GM19395 (cell line): ENCODE measurements around the gene GLRA3.
"Not testable (repeated sequence)": the region's sequence is repeated elsewhere in the genome, so short reads cannot be mapped to it uniquely, and the experiment has no call there.

Experiments used
- ATAC-seq: cut with Tn5 transposase; IDR thresholded peaks from one replicate; pipeline ENCODE4 v1.9.1; 2021; ENCODE audit warnings: mild to moderate bottlenecking, moderate library complexity; ENCODE audit not compliant: unreplicated experiment

GLRA3 gene

DNA sequence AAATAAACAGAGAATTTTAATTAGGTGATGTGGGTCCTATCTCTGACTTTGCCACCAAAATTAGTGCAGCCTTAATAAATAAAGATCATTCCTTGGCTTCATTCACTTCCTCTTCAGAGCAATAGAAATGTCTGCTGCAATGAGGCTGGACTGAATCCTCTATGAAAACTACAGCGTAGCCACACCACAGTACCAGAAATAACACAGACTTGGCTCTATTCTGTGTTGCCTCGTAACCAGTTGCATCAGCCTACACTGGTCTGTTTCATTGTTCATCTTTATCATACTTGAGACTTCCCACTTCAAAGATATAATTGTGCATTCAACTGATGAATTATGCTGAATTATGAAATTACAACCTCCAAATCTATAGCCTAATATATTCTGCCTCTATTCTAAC lies 15.8 kb downstream of the GLRA3 start:
- ATAC-seq, result no peak

DNA sequence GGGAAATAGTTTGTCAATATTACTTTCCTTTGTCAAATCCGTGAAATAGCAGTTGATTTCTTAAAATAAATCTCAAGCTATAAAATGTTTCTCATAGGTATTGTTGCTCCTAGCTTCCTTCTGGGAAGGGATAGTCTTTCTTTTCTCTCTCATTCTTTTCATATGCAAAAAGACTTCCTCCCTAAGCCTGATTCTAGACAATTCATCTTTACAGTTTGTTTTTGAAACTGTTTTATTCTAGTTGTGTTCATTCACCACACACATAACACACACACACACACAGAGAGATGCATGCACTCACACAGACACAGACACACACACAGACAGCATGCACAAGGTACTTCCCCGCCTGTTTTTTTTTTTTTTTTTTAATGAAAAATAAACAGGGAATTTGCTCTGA lies 18.2 kb downstream of the GLRA3 start:
- ATAC-seq, result no peak

DNA sequence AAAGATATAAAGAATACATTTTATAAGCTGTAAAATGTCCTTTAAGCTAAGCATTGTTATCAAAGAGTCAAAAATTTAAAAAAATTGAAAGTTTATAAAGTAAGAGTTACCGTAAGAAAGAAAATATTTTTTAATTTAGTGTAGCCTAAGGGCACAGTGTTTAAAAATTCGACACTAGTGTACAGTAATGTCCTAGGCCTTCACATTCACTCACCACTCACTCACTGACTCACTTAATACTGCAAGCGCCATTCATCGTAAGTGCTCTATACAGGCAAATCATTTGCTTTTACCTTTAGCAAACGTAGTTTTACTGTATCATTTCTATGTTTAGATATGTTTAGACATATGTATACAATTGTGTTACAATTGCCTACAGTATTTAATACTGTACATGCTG lies 20.2 kb downstream of the GLRA3 start:
- no peak for ATAC-seq

DNA sequence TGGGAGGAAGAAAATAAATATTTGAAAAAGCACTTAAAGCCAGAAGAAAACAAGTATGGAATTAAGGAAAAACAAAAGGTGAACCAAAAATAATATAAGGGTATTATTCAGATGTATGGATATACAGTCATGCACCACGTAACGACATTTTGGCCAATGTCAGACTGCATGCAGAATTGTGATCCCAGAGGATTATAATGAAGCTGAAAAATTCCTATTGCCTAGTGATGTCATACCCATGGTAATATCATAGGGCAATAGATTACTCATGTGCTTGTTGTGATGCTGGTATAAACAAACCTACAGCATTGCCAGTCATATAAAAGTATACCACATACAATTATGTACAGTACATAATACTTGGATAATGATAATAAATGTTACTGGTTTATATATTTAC lies 20.9 kb downstream of the GLRA3 start:
- ATAC-seq, result no peak

DNA sequence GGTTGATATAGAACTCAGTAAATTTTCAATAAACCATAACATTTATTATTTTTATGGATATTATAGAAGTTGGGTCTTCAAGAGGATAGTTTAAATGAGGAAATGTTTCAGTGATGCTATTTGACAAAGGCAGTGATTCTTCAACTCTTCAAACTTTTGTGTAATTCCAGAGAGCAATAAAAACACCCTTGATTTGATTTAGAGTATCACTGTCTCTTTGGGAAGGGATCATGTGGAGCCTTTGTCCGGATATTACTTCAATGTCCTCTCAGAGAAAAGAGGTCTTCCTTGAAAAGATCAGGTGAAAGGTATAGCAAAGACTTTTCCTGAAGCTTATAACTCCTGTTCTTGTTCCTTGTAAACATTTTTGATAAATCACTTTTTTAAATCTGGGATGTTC lies 23.3 kb downstream of the GLRA3 start:
- ATAC-seq, result no peak

DNA sequence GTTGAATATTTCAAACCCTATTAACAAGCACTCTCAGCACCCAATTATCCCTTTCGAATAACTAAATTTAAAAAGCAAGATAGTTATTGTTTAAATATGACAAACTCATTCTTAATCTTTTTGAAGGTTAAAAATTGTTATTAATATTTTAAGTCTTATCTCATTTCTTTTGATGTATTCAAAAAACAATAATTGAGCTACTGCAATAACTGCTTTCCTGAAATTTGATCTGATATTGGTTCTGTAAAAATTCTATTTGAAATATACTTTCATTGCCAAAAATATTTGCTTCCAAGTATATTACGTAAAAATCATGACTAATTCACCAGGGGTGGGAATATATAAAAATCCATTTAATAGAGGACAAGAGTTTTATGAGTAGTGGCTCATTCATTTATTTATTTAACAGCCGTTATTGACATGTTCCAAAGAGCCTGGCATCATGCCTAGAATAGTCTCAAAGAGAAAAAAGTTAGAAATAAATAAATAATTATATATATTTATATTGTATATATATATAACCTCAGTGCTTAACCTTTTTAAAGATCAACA lies 34.4 kb downstream of the GLRA3 start:
- ATAC-seq, result no peak

DNA sequence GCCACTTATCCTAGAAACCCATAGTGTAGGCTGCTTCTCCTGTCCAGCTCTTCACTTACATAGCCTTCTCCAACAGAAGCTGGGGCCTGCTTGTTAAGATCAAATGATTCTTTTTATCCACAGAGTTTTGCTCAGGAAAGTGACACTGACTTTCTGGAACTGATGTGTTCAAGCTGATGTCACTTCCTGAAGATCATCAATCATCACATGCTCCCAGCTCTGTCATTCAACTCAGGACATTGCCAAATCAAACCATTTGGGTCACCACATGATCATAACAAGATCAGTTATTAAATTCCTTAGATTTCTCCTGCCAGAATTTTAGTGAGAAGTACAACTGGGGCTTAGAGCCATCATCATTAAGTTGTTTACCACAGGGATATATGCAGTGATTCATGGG lies 39.4 kb downstream of the GLRA3 start:
- no peak for ATAC-seq

DNA sequence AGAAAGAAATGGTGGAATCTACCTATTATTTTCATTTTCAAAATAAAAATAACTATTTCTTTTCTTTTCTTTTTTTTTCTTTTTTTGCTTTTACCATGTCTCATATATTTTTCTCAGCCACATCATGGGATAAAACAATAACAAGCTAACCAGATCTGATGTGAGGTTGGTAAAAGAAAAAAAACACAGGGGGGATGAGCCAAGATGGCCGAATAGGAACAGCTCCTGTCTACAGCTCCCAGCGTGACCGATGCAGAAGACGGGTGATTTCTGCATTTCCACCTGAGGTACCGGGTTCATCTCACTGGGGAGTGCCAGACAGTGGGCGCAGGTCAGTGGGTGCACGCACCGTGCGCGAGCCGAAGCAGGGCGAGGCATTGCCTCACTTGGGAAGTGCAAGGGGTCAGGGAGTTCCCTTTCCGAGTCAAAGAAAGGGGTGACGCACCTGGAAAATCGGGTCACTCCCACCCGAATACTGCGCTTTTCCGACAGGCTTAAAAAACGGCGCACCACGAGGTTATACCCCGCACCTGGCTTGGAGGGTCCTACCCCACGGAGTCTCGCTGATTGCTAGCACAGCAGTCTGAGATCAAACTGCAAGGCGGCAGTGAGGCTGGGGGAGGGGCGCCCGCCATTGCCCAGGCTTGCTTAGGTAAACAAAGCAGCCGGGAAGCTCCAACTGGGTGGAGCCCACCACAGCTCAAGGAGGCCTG lies 50.6 kb downstream of the GLRA3 start:
- ATAC-seq, result not testable (repeated sequence)

DNA sequence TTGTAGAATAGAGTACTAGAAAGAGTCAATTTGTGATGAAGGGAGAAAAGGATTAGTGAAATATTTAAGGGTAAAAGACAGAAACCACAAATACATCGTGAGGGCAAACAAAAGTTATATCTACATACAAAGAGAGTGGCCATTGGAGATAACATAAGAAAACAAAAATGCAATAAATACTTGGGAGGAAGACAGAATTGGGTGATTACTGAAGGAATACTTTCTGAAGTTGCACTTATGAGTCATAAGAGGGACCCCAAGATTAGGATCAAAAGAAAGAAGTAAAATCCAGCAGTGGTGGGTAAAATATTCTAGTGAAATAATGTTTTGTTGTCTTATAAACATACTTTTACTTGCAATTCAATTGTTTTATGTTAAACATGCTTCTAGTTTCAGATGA lies 53.7 kb downstream of the GLRA3 start:
- no peak for ATAC-seq

DNA sequence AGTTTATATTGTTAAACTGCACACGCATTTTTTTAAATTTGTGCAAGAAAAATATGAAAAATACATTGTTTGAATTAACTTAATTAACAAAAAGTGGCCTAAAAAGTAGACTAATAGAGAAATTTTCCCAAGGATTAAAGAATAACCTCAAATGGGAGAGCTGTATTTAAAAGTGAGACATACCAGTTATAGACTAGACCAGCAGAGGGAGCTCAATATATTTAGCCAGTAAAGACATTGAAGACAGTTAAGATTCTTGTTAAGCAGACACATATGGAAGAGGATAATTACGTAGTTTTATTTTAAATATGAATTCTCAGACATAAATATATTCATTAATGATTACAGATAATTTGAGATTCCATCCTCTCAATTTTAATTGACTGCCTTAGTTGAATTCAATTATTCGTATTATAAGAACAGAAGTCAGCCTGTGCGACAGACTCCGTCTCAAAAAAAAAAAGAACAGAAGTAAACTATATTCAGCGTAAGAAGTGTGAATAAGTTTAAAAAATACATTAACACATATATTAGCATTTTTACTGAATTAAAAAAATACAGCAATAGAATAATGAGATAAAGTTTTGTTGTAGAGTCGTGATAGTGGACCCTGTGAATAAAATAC lies 64.8 kb downstream of the GLRA3 start:
- peak; percentile 81 for ATAC-seq

DNA sequence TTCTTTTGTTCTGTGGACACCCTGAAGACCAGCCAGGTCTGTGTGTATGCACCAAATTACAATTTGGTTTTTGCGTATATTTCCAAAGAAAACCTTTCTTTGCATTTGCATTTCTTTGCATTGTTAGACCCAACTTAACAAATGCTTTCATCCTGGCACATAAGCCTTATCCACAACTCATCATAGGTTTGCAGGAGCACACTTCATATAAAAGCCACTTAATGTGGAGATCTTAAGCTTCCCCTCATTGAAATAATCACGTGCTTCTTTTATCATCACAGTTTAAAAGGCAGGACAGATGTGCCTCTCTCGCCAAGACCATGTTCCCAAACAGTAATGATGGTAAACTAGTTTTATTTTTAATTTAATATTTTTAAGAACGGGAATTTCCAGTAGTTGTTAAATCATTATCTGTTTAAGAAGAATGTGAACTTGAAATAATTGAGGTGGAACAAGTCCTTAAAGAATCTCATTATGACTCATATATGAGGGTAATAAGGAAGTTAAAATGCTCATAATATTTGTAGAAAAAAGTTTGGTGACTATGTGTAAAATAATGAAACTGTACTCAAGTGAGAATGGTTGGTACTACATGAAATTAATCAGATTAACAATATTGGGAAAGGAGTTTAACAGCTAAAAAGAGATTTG lies 65.5 kb downstream of the GLRA3 start:
- peak; percentile 79 for ATAC-seq

DNA sequence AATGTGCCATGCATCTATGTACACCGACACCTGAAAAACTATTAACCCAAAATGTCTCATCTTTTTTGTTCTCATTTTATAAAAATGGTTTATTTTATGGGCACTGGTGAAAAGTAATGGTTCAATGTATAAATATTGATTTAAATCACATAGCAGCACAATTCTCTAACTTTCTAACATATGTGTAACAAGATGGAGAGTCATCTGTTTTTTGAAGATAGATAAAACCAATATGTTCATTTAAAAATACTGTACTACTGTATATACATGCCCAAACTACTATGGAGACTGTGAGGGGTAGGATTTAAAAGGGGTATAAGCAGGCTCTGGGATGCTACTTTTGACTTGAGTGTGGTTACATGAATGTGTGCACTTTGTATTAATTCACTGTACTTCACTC lies 67.6 kb downstream of the GLRA3 start:
- ATAC-seq, result no peak

DNA sequence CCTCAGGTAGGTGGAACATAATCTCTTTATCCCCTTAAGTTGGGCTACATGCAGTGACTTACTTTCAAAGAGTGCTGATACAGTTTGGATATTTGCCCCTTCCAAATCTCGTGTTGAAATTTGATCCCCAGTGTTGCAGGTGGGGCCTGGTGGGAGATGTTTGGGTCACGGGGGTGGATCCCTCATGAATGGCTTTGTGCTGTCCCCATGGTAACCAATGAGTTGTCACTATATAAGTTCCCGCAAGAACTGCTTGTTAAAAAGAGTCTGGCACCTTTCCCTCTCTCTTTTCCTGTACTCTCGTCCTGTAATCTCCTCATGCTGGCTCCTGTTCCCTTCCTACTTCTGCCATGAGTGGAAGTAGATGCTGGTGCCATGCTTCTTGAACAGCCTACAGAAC lies 71.3 kb downstream of the GLRA3 start:
- ATAC-seq, result no peak

DNA sequence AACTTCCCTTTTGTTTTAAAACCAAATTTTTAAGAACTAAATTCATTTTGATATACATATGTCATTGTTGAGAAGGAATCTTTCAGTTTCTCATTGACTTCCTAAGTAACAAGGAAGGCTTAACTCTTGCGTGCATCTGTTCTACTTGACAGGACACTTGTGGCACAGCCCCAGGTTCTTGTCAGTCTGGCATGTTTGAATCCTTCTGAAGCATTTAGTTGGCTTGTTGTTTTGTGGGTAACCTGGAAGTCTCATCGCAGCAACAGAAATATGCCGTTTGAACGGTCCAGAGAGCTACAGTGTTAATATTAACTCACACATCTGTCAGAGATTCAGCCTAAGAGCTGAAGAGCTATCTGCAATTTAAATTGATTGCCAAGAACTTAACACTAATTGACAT lies 76.0 kb downstream of the GLRA3 start:
- ATAC-seq, result no peak

DNA sequence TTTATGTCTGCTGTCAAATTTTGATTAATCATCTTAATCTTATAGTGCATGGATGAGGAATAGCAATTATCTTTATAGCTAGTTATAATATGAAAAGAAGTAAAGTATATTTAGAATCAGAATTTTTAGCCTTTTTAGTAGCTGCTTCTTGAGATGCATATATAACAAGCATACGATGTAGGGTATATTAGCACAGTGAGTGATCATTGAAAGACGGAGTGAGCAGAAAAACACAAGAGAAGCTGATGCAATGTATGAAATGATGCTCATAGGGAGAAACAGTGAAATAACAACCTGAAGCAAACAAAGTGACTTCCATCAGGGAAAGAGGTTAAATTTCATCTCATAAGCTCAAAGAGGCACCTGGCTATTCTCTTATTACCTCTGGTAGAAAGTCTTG lies 77.0 kb downstream of the GLRA3 start:
- no peak for ATAC-seq

DNA sequence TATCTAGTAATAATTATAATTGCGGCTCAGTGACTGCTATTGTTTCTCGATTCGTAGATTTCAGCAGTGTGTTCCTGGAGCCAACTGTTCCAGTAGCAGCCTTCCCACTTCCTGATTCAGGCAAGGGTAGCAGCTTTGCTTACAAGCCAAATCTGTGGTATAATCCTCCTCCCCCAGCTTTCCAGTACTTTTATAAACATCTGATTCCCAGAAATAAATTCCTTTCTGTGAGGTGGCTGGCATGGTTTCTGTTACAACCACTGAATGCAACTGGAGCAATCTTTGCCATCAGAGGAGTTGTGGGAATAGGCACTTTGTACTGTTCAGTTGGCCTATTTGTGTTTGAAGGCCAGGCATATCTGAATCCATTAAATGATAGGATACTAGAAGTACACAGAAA lies 80.0 kb downstream of the GLRA3 start:
- no peak for ATAC-seq

DNA sequence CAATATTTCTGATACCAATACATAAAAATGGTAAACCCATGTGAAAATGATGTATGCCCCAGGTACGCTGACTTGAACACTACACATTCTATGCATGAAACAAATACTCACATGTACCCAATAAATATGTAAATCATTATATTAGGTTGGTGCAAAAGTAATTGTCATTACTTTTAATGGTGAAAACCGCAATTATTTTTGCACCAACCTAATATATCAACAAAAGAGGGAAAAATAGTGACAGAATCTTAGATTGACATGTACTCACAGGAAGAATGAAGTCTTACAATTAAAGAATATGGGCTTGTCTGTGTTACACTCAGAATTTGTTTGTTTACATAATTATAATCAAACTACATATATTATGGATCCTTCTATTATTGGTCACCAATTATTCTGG lies 82.3 kb downstream of the GLRA3 start:
- no peak for ATAC-seq

DNA sequence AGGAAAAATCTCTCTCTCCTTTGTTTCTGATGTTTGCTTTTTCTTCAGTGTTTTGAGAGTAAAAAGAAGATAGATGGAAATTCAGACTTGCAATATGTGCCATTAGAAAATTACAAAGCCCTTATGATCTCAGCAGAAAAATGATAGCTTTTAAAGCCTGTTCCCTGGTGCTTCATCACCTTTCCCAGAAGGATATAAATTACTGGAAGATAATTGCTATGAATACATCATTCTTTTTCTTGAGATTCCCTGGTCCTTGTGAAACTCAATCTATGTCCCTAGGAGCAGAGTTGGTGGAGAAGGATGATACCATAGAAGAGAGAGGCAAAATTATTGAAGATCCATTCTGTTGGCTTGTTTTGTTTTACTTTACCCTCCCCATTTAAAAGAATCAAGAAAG lies 86.5 kb downstream of the GLRA3 start:
- no peak for ATAC-seq

DNA sequence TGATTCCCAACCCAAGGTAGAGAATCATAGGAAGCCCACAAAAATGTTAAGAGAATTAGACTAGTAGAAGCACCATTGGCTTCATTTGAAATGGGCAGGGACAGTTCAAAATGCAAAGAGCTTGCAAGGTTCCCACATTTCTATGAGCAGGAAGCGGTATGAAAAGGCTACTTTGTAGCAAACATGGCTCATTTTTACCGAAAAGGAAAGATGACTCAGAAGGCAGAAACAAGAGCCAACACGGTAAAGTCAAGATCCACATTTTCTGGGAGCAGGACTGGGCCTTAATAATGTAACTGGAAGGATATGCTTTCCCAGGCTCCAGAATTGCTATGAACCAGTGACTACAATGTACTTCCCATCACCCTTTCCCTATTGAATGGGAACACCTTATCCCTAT lies 89.5 kb downstream of the GLRA3 start:
- ATAC-seq, result no peak

DNA sequence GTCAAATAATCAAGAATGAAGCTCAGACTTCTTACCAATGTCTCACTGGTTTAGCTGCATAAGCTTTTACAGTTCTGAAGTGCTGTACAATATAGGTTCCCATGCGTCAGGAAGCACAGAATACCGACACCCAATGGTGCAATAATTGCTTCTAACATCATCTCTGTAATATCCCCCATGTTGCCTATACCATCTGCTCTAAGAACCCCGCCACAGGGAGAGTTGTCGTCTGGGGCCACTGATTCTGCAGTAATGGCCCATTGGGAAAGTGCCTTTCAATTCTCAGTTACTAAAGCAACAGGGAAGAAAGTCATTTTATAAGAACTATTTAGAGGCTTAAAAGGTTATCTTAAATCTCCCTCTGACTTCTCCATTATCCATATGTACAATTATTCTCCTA lies 94.9 kb downstream of the GLRA3 start:
- ATAC-seq, result no peak

DNA sequence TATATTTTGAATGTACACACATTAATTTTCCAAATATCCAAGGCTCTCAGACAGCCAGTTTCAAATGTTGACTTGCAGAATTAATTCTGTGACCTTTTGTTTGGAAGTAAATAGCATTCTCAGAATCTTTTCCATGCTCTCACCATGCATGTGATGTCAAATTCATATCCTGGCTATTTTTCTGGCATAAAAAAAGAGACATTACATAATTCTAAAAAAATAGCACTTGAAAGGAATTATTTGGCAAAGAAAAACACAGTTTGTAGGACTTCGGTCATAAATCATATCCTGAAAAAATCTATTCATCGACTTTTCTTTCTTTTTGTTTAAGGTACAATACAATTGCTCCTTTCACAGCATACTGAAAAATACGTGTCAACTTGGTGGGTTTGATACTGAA lies 111.2 kb downstream of the GLRA3 start:
- ATAC-seq, result no peak
